Middle frontal gyrus (tissue), 1 donor: ENCODE results near the gene TST.

Source experiments
- DNase-seq: peaks from one replicate; pipeline ENCODE4 v3.0.0-alpha.2; 2015; ENCODE audit warnings: low spot score; ENCODE audit errors: extremely low spot score

TST gene

DNA sequence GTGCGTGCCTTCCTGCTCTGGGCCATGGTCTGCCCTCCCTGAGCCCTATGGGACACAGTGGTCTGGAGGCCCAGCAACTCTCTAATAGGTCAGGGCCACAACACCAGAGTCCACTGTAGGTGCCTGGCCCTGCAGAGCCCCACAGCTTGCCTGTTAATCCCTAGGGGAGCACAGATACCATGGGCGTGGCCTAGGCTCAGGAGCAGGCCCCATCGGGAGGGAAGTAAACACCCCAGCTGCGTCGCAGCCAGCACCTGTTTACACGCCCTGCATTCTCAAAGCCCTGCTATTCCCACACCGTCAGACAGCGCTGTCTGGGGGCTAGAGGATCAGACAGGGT lies 34.8 kb upstream of the TST start:
- no peak for DNase-seq

DNA sequence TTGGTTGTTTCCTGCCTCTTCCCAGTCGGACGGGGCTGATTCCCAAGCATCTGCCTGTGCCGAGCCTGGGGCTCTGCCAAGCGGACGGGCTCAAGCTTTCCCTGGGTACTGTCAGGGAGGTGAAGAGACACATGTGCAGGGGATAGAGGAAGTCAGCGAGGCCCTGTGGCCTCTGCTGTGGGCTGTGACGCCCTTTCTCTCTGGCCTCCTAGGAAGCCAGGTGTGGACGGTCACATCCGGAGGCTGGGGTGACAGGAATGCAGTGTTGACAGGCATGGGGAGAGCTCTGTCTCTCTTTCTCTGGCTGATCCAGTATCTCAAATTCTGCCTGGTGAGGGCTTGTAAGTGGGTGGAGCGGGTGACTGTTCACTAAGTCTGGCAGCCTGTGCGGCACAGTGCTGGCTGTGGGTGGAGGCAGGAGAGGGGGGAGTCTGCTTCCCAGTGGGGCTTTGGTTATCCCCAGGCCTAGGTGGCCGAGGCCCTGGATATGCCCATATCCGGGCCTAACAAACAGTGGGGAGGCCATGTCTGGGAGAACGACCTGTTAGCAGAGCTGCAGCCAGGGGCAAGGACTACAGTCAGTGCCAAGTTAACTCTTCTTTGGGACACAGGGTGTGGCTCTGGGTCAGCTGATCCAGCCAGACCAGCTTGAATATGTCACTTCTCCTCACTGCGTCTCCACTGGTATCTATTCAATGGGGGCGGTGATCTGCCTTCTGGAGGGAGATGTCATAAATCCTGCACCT lies 34.2 kb upstream of the TST start:
- no peak for DNase-seq

GRCh38 chr22:37052386-37053309 lies 33.4 kb upstream of the TST start:
- DNase-seq, result no peak

DNA sequence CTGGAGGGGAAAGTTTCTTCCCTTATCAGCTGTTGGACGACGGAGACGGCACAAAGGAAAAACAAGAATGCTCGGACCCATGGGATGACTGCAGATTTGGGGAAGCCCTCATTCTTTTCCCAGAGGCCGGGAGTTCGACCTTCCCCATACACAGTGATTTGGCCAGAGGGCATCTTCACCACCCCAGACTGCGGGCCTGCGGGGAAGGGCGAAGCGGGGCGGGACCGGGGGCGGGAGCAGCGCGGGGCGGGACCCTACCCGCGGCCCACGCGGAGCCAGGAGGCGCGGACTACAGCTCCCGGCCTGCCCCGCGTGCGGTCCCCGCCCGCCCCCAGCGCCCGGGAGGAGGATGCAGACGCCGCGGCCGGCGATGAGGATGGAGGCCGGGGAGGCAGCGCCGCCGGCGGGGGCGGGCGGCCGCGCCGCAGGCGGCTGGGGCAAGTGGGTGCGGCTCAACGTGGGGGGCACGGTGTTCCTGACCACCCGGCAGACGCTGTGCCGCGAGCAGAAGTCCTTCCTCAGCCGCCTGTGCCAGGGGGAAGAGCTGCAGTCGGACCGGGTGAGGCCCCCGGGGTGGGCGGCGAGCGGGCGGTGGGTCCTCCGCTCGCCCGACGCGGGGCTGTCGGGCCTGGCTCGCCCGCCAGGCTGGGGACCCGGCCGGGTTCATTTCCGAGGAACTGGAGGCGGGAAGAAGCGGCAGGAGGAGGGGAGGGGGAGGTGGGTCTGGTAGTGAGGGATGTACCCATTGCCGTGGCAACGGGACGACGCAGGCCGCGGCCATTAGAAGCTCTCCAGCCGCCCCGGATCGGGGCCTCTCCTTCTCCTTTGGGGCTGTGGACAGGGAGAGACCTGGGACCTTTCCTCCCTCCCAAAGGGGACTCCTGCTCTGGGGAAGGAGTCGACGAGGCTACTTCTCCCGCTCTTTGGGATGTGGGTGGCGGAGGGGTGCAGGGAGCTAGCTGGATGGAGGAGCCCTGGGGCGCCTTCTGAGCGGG lies 32.4 kb upstream of the TST start, which contains the start of gene KCTD17:
TSS of gene KCTD17 (plus strand) at position 352 of the 995 bp plus-strand sequence. CDS start at position 371, 19 bp downstream.
- DNase-seq, result peak; percentile 53

GRCh38 chr22:37050913-37051312 lies 31.7 kb upstream of the TST start:
- no peak for DNase-seq

DNA sequence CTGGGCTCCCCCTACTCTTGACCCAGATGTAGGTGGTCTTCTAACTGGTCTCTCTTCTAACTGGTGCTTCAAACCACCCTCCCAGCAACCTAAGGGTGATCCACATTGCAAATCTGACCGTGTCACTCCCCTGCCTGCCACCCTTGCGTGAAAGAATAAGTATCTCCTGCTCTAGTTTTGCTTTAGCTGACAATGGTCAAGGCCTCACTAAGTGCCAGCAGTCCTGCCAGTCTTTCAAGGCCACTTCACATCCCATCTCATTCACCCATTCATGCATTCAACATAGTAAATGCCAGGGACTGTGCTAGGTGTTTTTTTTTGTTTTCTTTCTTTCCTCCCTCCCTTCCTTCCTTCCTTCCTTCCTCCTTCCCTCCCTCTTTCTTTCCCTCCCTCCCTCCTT lies 30.0 kb upstream of the TST start:
- no peak for DNase-seq

- no peak for DNase-seq
These were observed 28.9 kb upstream of the TST start for GRCh38 chr22:37048133-37048532.

- no peak for DNase-seq
These were observed 27.8 kb upstream of the TST start for GRCh38 chr22:37047006-37047405.

DNA sequence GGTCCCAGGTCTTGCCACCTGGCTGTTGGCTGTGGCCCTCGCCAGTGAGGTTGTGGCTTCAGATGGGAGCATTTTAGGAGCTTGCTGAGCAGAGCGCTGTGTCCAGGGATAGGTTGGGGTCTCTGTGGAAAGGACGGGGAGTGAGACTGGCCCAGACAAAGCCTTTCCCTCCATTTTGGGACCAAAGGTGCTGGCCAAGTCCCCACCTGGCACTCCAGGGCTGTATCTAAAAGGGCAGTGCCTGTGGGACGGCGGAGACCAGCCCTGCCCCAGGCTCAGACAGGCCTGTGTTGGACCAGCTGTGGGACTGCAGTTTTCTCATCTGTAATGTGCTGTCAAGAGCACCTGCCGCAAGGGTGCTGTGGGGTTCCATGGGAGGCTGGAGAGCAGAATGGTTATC lies 27.3 kb upstream of the TST start:
- no peak for DNase-seq

- DNase-seq, result no peak
These were observed 26.7 kb upstream of the TST start for GRCh38 chr22:37045958-37046357.

- DNase-seq, result no peak
These were observed 25.7 kb upstream of the TST start for GRCh38 chr22:37044634-37045625.

DNA sequence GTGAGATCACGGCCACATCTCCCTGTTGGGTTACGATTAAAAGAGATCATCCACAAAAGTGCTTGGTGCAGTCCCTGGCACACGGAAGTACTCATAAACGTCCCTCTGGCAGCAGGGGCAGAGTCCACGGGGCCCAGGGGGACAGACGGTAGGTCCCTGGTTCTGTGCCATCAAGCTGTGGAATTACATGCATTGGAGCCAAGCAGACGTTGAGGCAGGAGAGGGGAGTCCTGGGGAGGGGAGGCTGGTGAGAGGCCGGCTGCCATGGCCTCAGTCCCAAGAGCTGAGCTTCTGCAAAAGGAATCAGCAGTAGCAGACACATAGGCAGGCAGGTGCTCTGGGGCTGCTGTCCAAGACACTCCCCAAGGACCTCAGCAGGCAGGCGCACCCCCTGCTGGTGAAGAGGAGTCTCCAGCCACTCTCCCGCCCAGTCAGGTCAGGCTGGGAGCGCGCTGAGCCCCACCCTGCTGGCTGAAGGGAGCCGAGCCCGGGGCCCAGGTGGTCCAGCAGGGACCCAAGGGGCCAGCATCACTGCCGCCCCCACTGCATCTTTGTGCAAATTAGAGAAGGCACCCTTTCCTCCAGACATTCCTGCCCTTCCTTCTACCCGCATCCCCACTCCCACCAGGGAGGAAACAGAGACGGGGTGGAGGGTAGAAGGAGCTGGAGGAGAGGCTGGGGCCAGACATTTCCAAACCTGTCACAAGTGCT lies 24.7 kb upstream of the TST start:
- no peak for DNase-seq

DNA sequence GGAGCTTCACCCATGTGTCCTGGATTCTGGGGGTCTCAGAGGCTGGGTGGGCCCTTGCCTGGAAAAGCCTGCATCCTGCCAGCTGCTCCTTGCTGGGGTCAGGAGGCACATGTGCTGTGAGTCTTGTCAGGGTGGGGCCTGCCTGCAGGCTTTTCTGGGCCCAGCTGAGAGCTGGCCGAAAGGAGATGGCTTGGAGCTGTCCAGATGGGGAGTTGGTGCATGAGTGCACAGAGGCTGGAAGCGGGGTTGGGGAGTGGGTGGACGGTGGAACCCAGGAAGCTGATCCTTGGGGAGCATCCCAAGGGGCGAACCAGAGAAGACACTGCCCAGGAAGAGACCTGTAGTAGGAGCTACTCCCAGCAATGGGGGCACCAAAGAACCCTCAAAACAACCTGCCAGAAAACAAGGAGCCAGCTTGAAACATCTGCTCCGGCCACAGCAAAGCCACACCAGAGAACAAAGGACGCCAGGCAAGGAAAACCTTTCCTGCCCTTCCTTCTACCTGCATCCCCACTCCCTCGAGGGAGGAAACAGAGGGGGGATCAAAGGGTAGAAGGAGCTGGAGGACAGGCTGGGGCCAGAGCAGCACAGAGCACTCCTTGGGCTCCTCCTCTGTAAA lies 24.1 kb upstream of the TST start:
- no peak for DNase-seq

- DNase-seq, result no peak
These were observed 20.2 kb upstream of the TST start for GRCh38 chr22:37039466-37039865.

DNA sequence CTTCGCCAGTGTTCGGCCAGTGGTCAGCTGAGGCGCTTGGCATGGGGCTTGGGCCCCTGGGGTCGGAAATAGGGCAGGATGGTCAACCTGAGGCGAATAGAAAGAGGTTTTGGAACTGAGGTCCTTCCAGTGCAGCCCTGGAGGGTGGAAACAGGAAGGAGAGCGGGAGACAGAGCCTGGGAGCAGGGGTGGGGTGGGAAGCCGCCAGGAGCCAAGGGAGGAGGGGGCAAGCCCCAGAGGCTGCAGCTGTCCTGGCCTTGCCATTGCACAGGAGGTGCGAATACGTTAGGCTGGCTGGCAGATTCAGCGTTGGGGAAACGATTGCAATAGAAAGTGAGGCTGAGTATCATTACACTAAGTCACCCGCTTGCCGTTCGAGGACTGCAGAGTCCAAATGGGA lies 18.4 kb upstream of the TST start:
- DNase-seq, result no peak

DNA sequence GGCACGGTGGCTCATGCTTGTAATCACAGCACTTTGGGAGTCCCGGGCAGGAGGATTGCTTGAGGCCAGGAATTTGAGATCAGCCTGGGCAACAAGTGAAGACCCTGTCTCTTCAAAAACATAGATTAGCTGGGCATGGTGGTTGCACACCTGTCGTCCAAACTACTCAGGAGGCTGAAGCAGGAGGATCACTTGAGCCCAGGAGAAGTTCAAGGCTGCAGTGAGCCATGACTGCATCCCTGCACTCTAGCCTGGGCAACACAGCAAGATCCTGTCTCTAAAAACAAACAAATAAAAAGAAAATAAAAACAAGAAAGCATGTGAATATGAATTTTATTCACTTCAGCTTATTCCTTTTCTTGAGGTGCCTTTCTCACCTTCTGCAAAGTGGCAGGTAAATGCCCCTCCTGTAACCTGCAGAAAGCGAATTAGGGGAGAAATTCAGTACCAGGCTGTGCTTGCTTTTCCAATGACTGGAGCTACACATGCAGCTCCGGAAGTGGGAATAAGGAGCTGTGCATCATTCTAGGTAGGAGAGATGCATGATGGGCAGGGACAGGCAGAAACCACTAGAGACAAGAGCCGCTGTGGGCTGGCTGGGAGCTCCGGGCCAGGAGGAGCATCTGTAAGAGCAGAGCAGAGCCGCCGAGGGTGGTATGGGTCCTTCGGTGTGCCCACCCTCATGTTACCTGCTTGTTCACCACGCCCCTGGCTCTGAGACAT lies 17.6 kb upstream of the TST start:
- no peak for DNase-seq

- DNase-seq, result no peak
These were observed 14.6 kb upstream of the TST start for GRCh38 chr22:37033605-37034430.
